ENCODE data around the gene MYO5A.

- no peak for TF ChIP-seq HDAC2 (IDR thresholded peaks at IDR 0.05)
- TF ChIP-seq BHLHE40 (IDR thresholded peaks at IDR 0.05; ENCODE audit: low read depth, low read length) = no peak
- TF ChIP-seq, protein P1, sequence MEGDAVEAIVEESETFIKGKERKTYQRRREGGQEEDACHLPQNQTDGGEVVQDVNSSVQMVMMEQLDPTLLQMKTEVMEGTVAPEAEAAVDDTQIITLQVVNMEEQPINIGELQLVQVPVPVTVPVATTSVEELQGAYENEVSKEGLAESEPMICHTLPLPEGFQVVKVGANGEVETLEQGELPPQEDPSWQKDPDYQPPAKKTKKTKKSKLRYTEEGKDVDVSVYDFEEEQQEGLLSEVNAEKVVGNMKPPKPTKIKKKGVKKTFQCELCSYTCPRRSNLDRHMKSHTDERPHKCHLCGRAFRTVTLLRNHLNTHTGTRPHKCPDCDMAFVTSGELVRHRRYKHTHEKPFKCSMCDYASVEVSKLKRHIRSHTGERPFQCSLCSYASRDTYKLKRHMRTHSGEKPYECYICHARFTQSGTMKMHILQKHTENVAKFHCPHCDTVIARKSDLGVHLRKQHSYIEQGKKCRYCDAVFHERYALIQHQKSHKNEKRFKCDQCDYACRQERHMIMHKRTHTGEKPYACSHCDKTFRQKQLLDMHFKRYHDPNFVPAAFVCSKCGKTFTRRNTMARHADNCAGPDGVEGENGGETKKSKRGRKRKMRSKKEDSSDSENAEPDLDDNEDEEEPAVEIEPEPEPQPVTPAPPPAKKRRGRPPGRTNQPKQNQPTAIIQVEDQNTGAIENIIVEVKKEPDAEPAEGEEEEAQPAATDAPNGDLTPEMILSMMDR (IDR thresholded peaks at IDR 0.05) = no peak
- no peak for TF ChIP-seq POLR2A (IDR thresholded peaks at IDR 0.05; ENCODE audit: low read length)
- TF ChIP-seq CBX8 (IDR thresholded peaks at IDR 0.05) = no peak
- TF ChIP-seq KDM1A (IDR thresholded peaks at IDR 0.05; ENCODE audit: low read depth) = no peak
- TF ChIP-seq ZSCAN20 (CRISPR knock-in tag; IDR thresholded peaks at IDR 0.05) = no peak
- no peak for TF ChIP-seq NFE2L2 (conservative IDR thresholded peaks at IDR 0.05; ENCODE audit: low read length)
- TF ChIP-seq FOXS1 (CRISPR knock-in tag; IDR thresholded peaks at IDR 0.05) = no peak
- TF ChIP-seq MAZ (IDR thresholded peaks at IDR 0.05; ENCODE audit: borderline replicate concordance, low read depth, low read length) = no peak
- TF ChIP-seq NPAS2 (CRISPR knock-in tag; IDR thresholded peaks at IDR 0.05; ENCODE audit: borderline replicate concordance) = no peak
Observed at GRCh38 chr15:52527911-52528563, 643 bp downstream of the MYO5A start.
